T-helper 2 cell (primary cell): ENCODE data around the gene WDR62.

ENCODE experiments used
- DNase-seq, 5 experiments: peaks; one replicate each; pipeline versions ENCODE4 v3.0.0 to v3.0.0-alpha.2; 2012 to 2022

The WDR62 gene

DNA sequence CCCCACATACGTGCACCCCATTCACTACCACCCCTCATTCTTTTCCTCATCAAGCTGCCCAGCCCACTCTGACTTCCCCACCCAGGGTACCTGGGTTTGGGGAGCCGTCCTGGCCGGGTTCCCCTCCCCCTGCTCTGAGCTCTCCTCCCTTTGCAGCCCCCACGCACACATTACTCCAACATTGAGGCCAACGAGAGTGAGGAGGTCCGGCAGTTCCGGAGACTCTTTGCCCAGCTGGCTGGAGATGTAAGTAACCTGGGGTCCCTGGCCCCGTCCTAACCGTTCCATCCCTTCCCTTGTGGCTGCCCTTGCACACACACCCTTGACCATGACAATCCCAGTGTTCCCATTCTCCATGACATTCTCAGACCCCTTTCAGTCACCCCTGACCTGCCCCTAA is 87.8 kb downstream of the WDR62 start:
- no peak for DNase-seq

DNA sequence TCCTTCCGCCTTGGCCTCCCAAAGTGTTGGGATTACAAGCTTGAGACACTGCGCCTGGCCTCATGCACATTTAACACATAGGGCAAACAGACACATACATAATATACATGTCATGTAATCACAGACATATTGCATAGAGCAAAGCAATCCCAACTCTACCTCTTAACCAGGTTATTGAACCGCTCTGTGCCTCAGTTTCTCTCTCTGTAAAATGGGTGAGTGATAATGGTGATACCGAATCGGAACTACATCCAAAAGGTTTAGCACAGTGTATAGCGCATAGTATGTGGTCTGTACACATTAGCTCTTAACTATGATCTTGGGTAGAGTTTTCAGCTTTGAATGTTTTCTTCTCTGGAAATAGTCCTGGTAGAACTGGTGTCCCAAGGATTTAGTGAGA is 89.9 kb downstream of the WDR62 start:
- no peak for DNase-seq

DNA sequence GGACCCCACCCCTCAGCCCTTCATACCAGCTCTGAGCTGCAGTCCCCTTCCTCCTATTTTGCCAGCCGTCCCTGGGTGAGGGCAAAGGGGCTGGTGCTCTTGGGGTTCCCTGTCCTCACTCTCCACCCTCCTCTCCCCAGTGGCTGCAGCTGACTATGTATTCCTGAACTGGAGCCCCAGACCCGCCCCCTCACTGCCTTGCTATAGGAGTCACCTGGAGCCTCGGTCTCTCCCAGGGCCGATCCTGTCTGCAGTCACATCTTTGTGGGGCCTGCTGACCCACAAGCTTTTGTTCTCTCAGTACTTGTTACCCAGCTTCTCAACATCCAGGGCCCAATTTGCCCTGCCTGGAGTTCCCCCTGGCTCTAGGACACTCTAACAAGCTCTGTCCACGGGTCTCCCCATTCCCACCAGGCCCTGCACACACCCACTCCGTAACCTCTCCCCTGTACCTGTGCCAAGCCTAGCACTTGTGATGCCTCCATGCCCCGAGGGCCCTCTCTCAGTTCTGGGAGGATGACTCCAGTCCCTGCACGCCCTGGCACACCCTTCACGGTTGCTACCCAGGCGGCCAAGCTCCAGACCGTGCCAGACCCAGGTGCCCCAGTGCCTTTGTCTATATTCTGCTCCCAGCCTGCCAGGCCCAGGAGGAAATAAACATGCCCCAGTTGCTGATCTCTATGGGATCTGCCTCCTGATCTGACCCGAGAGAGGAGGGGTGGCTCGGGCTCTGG is 95.1 kb downstream of the WDR62 start:
- DNase-seq: no peak

DNA sequence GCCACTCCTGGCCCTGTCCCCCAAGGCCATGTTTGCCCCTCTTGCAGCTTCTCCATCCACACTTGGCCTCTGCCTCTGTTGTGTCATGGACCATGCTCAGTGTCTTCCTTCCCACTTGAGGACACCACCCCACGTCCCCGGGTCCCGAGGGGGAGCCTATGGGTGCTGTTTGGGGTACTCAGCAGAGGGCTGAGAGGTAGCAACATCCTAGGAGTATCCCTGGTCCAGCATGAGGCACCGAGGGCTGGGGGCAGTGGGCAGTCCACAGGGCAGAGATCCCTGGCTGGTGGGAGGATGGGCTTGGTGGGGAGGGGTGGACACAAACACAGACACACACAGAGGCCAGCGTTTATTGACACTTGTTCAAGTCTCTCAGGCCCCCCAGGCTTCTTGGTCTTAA is 95.9 kb downstream of the WDR62 start:
- no peak for DNase-seq

DNA sequence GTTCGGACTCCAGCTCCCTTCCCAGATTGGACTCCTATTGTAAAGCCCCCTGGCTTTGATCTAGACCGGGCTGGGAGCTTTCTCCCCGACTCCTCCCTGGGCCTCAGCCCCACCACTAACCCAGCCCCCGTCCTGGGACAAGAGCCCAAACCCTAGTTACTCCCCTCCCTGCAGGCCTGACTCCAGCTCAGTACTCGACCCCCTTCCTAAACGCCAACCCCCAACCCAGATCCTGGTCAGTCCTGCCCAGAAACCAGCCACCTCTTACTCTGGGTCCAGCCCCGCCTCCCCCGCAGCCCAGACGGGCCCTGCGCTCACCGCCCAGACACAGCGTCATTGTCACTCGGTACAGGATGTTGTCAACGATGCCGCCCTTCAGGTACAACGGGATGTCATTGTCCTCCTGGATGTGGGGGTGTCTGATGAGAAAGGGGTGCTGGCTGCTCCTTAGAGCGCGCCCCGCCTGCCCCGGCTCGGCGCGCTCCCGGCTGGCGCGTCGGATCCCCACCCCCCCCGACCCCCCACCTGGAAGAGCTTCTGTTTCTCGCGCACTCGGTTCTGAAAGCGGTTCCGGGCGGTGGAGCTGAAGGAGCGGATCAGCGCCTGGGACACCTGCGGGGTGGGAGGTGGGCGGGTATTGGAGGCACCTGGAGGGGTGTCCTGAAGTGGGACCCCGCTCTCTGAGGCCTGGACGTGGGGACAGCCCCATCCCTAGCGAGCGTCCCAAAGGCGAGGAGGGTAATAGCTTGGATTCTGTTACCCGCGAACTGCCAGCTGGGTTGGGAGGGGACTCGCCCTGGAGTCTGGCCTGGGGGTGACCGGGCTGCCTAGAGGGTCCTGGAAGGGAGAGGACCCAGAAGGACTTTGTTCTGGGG is 96.7 kb downstream of the WDR62 start:
- no peak for DNase-seq

DNA sequence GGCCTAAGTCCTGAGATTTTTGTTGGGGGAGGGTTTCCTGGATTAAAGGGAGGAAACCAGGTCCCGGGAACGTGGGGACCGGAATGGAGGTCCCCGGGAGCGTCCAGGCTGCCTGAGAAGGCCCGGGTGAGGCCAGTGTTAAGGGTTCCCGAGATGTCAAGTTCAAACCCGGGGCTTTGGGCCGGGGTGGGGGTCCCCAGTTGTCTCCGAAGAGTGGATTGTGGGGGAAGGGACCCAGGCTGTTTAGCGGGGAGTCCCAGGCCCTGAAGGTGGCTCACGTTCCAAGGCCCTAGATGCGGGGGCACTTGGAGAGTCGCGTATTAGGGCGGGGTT is 97.3 kb downstream of the WDR62 start:
- no peak for DNase-seq

DNA sequence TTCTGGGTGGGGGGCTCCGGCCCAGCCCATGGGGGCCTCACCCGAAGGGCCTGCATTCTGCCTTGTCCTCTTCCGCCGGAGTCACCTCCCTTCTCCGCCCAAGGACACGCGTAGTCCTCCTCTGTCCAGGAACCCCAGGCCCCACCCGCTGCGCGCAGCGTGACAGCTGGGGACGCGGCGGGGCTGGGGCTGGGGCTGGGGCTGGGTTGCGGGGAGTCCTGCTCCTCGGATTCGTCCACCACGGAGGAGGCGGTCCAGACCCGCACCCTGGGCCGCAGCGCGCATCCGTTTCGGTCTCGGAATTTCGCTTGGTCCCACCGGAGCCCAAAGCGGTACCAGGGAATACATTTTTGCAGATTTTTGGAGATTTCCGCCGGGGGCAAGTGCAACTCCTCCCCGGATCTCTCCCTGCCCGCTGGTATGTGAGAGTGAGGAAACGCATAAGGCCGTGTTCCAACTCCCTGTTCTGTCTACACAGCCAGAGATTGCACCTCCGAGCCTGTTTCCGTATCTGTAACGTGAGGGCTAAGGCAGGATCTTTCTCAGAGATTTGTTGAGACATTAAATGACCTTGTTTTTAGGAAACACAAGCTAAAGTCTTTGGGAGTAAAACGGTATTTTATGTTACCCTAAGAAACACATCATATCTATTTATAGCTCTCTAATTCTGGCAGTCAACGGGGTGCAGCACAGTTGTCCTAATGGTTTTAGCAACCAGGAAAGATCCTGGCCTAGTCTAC is 97.8 kb downstream of the WDR62 start, which contains the start of gene COX7A1:
COX7A1 (minus strand) TSS at position 96 of the 740 bp plus-strand sequence; CDS start at position 56, 40 bp downstream.
- no peak for DNase-seq

DNA sequence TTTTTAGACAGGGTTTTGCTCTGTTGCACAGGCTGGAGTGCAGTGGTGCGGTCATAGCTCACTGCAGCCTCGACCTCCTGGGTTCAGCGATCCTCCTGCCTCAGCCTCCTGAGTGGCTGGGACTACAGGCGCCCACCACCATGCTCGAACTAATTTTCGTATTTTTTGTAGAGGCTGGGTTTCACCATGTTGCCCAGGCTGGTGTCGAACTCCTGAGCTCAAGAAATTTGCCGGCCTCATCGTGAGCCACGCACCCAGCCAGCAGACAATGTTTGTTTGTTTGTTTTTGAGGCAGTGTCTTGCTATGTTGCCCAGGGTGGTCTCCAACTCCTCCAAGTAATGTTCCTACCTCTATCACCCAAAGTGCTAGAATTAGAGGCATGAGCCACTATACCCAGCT is 98.4 kb downstream of the WDR62 start:
- no peak for DNase-seq
